GM18951 (cell line): ENCODE data around the gene SOX6.

ENCODE experiments used
- POLR2A ChIP-seq: IDR thresholded peaks from 4 replicates; pipeline ENCODE4 v1.6.1; 2011; ENCODE audit warnings: mild to moderate bottlenecking; ENCODE audit not compliant: insufficient read length, insufficient read depth; ENCODE audit errors: extremely low read depth
- in situ Hi-C: fragments of 300-500 bp; cut with MboI; formaldehyde crosslinking; loops from one replicate; pipeline ENCODE4 v1.12.0; 2022; ENCODE audit warnings: low sequenced_read_pairs, mixed read lengths, inconsistent platforms; ENCODE audit not compliant: unreplicated experiment

Gene SOX6

GRCh38 chr11:15942126-15942525 is 414.2 kb downstream of the SOX6 start:
- TF ChIP-seq POLR2A: no peak
- in situ Hi-C loops: no loop called here

- no peak for TF ChIP-seq POLR2A
- in situ Hi-C loops: no loop called here
Observed at GRCh38 chr11:15941206-15941770, 415.1 kb downstream of the SOX6 start.

GRCh38 chr11:15940462-15941205 is 415.7 kb downstream of the SOX6 start:
- in situ Hi-C loops: no loop called here
- no peak for TF ChIP-seq POLR2A

GRCh38 chr11:15938983-15939382 is 417.4 kb downstream of the SOX6 start:
- in situ Hi-C loops: no loop called here
- no peak for TF ChIP-seq POLR2A

GRCh38 chr11:15938121-15938611 is 418.2 kb downstream of the SOX6 start:
- TF ChIP-seq POLR2A: no peak
- in situ Hi-C loops: no loop called here

GRCh38 chr11:15937601-15938120 is 418.7 kb downstream of the SOX6 start:
- in situ Hi-C loops: no loop called here

GRCh38 chr11:15936011-15936410 is 420.3 kb downstream of the SOX6 start:
- in situ Hi-C loops: no loop called here
- TF ChIP-seq POLR2A: no peak

More at GRCh38 chr11:15937601-15938120, 418.7 kb downstream of the SOX6 start:
- TF ChIP-seq POLR2A: no peak

GRCh38 chr11:15935373-15935772 is 421.0 kb downstream of the SOX6 start:
- TF ChIP-seq POLR2A: no peak
- in situ Hi-C loops: no loop called here

GRCh38 chr11:15933886-15934625 is 422.3 kb downstream of the SOX6 start:
- no peak for TF ChIP-seq POLR2A

GRCh38 chr11:15932417-15932816 is 423.9 kb downstream of the SOX6 start:
- in situ Hi-C loops: no loop called here

More at GRCh38 chr11:15933886-15934625, 422.3 kb downstream of the SOX6 start:
- in situ Hi-C loops: no loop called here

GRCh38 chr11:15931497-15931896 is 424.8 kb downstream of the SOX6 start:
- no peak for TF ChIP-seq POLR2A
- in situ Hi-C loops: no loop called here

More at GRCh38 chr11:15932417-15932816, 423.9 kb downstream of the SOX6 start:
- no peak for TF ChIP-seq POLR2A

- in situ Hi-C loops: no loop called here
- TF ChIP-seq POLR2A: no peak
Observed at GRCh38 chr11:15930442-15931025, 425.8 kb downstream of the SOX6 start.

GRCh38 chr11:15929371-15929901 is 426.9 kb downstream of the SOX6 start:
- no peak for TF ChIP-seq POLR2A
- in situ Hi-C loops: no loop called here
